GM20000 (cell line): Measurements from ENCODE around the gene EFCAB5.
"Not testable (repeated sequence)": the region's sequence is repeated elsewhere in the genome, so short reads cannot be mapped to it uniquely, and the experiment has no call there.

Experiments used
- DNase-seq: peaks from one replicate; pipeline ENCODE4 v3.0.0; 2012; ENCODE audit warnings: low spot score
- TF ChIP-seq, protein P1 (sequence below): IDR thresholded peaks from 2 replicates; pipeline ENCODE4 v1.5.1; 2012; ENCODE audit warnings: mild to moderate bottlenecking, control low read depth; ENCODE audit errors: extremely low read depth, missing control alignments

EFCAB5 gene

DNA sequence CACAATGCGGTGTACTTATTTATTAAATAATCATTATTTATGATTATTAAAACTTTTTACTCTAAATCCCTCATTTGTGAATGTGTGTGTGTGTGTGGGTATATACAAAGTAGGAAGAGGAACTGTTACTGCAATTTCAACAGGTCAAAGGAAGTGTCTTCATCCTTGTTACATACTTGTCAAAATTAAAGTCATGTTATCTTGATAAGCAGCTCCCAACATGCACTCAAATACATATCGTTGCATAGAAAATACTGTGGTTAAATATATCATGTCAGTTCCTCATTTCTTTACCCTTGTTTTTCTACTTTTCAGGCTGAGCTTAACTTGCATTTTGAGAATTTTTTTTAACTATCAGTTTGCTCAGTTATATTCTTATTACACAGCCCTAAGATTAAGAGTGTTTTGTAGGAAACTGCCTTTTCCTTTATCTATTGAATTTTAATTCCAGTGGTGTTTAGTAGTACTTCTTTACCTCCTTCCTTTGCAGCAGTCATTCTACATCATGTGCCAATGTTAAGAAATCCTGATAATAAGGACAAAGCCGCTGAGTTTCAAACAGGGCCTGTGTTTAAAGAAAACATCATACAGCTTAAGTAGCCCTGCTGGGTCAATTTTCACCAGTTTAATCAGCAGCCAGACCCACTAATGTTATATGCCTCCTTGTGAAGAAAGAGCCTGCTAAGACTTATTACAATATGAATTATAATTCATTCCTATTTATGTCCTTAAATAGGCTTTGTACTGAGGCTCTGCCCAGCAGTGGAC is 7.2 kb downstream of the EFCAB5 start:
- DNase-seq = no peak
- TF ChIP-seq, protein P1, sequence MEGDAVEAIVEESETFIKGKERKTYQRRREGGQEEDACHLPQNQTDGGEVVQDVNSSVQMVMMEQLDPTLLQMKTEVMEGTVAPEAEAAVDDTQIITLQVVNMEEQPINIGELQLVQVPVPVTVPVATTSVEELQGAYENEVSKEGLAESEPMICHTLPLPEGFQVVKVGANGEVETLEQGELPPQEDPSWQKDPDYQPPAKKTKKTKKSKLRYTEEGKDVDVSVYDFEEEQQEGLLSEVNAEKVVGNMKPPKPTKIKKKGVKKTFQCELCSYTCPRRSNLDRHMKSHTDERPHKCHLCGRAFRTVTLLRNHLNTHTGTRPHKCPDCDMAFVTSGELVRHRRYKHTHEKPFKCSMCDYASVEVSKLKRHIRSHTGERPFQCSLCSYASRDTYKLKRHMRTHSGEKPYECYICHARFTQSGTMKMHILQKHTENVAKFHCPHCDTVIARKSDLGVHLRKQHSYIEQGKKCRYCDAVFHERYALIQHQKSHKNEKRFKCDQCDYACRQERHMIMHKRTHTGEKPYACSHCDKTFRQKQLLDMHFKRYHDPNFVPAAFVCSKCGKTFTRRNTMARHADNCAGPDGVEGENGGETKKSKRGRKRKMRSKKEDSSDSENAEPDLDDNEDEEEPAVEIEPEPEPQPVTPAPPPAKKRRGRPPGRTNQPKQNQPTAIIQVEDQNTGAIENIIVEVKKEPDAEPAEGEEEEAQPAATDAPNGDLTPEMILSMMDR = no peak

DNA sequence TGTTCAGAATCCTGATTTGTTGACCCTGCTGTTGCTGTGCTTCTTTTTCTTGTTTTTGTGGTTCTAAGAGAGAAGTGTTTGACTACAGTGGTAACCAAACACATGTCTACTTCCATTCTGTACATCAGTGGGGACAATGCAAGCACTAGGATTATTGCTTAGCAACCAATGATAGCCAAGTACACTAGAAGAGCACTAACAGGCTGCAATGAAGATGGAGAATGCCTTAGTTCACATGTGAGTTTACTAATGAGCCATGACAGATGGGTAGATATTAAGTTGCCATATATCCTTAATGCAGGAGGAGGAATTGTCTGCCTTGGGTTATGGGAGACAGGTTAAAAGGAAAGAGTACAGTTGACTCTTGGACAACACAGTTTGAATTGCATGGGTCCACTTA is 8.3 kb downstream of the EFCAB5 start:
- TF ChIP-seq, protein P1 = no peak
- no peak for DNase-seq

DNA sequence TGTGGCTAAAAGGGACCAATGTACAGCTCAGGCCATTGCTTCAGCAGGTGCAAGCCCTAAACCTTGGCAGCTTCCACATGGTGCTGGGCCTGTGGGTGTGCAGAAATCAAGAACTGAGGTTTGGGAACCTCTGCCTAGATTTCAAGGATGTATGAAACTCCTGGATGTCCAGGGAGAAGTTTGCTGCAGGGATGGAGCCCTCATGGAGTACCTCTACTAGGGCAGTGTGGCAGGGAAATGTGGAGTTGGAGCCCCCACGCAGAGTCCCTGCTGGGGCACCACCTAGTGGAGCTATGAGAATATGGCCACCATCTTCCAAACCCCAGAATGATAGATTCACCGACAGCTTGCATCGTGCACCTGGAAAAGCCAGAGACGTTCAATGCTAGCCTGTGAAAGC is 13.0 kb downstream of the EFCAB5 start:
- TF ChIP-seq, protein P1 = no peak
- no peak for DNase-seq

DNA sequence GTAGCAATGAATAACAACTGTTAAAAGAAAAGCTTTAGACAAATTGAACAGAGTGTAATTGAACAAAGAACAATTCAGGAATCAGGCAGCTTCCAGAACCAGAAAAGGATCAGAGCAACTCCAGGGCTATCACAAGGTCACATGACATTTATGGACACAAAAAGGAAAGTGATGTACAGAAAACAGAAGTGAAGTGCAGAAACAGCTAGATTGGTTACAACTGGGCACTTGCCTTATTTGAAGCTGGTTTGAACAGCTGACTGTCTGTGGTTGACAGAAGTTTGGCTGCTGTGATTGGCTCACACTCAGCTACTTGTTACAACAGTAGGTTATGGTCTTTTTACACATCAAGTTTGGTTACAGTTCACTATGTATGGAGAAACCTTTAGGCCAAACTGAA is 14.8 kb downstream of the EFCAB5 start:
- DNase-seq = no peak
- TF ChIP-seq, protein P1 = no peak

DNA sequence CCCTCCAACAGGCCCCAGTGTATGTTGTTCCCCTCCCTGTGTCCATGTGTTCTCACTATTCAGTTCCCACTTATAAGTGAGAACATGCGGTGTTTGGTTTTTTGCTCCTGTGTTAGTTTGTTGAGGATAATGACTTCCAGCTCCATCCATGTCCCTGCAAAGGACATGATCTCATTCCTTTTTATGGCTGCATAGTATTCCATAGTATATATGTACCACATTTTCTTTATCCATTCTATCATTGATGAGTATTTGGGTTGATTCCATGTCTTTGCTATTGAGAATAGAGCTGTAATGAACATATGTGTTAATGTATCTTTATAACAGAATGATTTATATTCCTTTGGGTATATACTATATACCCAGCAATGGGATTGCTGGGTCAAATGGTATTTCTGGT is 16.1 kb downstream of the EFCAB5 start:
- not testable (repeated sequence) for DNase-seq

DNA sequence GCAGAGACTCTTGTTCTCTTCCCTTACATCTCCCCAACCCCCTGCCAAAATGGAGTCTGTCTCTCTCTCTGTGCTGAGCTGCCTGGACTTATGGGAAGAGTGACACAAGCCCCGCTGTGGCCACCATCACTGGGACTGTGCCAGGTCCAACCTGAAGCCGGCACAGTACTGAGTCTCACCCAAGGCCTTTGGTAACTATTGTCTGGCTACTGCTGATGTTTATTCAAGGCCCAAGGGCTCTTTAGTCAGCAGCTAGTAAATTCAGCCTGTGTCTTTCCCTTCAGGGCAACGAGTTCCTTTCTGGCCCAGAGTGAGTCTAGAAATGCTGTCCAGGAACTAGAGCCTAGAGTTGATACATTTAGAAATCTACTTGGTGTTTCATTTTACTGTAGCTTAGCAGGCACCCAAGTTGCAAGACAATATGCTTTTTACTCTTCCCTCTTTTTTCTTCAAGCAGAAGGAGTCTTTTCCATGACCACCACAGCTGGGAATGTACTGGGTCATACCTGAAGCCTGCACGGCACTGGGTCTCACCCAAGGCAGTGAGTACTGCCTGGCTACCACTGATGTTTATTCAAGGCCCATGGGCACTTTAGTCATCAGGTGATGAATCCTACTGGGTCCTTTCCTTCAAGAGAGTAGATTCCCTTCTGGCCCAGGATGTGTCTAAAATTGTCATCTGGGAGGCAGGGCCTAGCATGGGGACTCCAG is 17.7 kb downstream of the EFCAB5 start:
- TF ChIP-seq, protein P1 = no peak
- no peak for DNase-seq

DNA sequence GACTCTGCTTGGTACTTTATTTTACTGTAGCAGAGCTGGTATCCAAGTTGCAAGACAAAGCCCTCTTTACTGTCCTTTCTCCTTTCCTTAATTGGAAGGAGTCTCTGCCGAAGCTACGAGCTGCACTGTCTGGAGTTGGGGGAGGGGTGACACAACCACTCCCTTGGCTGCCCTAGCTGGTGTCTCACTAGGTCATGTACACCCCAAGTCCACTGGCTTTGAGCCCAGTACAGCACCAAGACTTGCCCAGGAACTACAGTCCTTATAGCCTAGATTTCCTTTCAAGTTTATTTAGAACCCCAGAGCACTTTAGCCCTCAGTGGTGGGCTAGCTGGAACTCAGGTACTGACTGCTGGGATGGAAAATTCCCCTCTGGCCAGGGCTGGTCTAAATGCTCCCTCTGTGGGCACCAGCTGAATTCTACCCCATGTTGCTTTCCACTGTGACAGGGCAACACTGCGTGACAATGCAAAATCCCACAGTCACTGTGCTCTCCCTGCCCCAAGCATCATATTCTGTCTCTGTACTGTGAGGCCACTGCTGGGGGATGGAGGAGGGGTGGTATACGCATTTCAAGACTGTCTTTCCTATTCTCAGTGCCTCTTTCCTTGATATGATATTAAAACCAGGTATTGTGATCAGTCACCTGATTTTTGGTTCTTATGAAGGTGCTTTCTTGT is 18.4 kb downstream of the EFCAB5 start:
- TF ChIP-seq, protein P1 = no peak
- no peak for DNase-seq

DNA sequence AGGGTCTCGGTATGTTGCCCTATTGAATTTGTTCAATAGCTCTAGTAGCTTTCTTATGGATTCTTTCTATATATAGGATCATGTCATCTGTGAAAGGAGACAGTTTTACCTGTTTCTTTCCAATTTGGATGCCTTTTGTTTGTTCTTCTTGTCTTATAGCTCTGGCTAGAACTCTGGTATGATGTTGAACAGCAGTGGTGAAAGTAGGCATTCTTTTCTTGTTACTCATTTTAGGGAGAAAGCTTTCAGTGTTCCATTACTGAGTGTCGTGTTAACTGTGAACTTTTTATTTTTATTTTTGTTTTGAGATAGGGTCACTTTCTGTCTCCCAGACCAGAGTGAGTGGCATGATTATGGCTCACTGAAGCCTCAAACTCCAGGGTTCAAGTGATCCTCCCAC is 21.2 kb downstream of the EFCAB5 start:
- DNase-seq = no peak
- TF ChIP-seq, protein P1 = no peak
